ENCODE results near the gene DOC2A.

DNA sequence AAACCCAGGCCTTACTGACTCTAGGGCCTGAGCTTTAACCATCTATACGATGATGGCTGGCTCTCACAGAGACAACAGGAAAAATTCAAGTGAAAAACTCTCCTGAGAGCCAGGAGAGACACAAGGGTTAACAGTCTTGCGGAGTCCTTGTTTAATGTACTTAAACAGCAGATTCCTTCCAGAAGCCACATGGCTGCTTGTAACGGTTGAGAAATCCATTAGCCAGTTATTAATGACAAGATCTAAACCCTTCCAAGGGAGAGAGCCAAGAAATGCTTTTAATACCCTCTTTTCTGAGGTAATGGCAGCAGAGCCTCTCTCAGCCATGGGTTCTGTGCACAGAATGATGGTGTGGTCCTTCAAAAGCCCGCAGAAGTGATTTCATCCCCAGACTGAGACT lies 49.5 kb upstream of the DOC2A start:
- TF ChIP-seq, protein P1, sequence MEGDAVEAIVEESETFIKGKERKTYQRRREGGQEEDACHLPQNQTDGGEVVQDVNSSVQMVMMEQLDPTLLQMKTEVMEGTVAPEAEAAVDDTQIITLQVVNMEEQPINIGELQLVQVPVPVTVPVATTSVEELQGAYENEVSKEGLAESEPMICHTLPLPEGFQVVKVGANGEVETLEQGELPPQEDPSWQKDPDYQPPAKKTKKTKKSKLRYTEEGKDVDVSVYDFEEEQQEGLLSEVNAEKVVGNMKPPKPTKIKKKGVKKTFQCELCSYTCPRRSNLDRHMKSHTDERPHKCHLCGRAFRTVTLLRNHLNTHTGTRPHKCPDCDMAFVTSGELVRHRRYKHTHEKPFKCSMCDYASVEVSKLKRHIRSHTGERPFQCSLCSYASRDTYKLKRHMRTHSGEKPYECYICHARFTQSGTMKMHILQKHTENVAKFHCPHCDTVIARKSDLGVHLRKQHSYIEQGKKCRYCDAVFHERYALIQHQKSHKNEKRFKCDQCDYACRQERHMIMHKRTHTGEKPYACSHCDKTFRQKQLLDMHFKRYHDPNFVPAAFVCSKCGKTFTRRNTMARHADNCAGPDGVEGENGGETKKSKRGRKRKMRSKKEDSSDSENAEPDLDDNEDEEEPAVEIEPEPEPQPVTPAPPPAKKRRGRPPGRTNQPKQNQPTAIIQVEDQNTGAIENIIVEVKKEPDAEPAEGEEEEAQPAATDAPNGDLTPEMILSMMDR (IDR thresholded peaks at IDR 0.05), result no peak
- TF ChIP-seq EZH2 (IDR thresholded peaks at IDR 0.05), result no peak

Measured in neural progenitor cell (in vitro differentiated cells).